Stimulated activated CD4-positive, alpha-beta T cell treated with anti-CD3 and anti-CD28 coated beads, Interleukin-15, amount 100 ng/mL, for 1 hour (primary cell): ENCODE data around the gene FAM120A.
"Not testable (repeated sequence)": the region's sequence is repeated elsewhere in the genome, so short reads cannot be mapped to it uniquely, and the experiment has no call there.

Experiments
- DNase-seq, 2 donors: peaks; one replicate each; pipeline ENCODE4 v3.0.0-alpha.2; 2020; ENCODE audit warnings: low read depth in 1 of 2, low spot score in 1 of 2

Gene FAM120A, protein sequence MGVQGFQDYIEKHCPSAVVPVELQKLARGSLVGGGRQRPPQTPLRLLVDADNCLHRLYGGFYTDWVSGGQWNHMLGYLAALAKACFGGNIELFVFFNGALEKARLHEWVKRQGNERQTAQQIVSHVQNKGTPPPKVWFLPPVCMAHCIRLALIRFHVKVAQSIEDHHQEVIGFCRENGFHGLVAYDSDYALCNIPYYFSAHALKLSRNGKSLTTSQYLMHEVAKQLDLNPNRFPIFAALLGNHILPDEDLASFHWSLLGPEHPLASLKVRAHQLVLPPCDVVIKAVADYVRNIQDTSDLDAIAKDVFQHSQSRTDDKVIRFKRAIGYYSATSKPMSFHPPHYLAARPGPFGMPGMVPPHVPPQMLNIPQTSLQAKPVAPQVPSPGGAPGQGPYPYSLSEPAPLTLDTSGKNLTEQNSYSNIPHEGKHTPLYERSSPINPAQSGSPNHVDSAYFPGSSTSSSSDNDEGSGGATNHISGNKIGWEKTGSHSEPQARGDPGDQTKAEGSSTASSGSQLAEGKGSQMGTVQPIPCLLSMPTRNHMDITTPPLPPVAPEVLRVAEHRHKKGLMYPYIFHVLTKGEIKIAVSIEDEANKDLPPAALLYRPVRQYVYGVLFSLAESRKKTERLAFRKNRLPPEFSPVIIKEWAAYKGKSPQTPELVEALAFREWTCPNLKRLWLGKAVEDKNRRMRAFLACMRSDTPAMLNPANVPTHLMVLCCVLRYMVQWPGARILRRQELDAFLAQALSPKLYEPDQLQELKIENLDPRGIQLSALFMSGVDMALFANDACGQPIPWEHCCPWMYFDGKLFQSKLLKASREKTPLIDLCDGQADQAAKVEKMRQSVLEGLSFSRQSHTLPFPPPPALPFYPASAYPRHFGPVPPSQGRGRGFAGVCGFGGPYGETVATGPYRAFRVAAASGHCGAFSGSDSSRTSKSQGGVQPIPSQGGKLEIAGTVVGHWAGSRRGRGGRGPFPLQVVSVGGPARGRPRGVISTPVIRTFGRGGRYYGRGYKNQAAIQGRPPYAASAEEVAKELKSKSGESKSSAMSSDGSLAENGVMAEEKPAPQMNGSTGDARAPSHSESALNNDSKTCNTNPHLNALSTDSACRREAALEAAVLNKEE

GRCh38 chr9:93450945-93451815 lies at the start of gene FAM120A:
Gene FAM120A, plus strand, starts transcription at chr9:93451685. Its CDS starts 231 bp downstream, at chr9:93451916.
- peak; percentile 57 to 66 for DNase-seq

GRCh38 chr9:93406371-93406770 lies 45.1 kb upstream of the FAM120A start:
- no peak for DNase-seq

DNA sequence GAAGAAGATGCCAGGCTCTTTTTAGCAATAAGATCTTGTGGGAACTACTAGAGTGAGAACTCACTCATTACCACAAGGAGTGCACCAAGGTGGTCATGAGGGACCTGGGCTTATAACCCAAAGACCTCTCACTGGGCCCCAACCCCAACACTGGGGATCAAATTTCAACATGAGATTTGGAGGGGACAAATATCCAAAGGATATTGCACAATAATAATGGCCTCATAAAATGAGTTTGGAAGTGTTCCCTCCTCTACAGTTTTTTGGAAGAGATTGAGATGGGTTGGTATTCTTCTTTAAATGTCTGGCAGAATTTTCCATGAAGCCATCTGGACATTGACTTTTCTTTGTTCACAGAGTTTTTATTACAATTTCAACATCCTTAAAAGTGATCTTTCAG lies 38.0 kb upstream of the FAM120A start:
- no peak for DNase-seq

DNA sequence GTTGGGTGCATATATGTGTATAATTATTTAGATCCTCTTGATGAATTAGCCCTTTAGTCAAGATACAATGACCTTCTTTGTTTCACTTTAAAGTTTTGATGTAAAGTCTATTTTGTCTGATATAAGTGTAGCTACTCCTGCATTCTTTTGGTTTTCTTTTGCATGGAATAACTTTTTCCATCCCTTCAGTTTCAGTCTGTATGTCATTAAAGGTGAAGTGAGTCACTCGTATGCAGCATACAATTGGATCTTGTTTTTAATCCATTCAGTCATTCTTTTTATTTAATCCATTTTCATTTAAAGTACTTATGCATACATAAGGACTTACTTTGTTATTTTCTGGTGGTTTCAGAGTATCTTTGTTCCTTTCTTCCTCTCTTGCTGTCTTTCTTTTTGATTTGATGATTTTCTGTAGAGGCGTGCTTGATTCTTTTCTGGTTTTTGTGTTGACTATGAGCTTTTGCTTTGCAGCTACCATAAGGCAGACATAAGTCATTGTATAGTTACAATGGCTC lies 36.3 kb upstream of the FAM120A start:
- DNase-seq: no peak

DNA sequence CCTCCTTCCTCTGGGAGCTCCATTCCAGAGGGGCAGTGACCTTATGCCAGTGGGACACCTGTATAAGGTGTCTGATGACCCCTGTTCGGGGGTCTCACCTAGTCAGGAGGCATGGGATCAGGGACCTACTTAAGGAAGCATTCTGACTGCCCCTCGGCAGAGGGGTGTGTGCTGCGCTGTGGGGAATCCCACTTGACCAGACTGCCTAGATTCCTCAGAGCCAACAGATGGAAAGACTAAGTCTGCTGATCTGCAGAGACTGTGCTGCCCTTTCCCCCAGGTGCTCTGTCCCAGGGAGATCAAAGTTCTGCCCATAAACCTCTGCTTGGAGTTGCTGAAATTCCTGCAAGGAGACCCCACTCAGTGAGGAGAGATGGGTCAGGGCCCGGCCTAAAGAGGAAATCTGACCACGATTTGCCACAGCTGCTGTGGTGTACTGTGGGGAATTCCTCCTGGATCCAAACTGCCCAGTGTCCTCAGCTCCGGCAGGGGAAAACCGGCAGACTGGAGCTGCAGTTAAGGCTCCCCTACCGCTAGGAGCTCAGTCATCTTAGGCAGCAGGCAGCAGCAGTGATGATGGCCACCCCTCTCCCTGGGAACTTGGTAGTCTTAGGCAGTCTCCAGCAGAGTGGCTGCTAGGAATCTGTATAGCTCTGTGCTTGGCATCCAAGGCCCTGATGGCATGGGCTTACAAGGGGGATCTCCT lies 34.8 kb upstream of the FAM120A start:
- DNase-seq: no peak

- DNase-seq: no peak
Observed at GRCh38 chr9:93417538-93417937, 33.9 kb upstream of the FAM120A start.

GRCh38 chr9:93419023-93419422 lies 32.5 kb upstream of the FAM120A start:
- no peak for DNase-seq

GRCh38 chr9:93422977-93423616 lies 28.4 kb upstream of the FAM120A start:
- DNase-seq: no peak

DNA sequence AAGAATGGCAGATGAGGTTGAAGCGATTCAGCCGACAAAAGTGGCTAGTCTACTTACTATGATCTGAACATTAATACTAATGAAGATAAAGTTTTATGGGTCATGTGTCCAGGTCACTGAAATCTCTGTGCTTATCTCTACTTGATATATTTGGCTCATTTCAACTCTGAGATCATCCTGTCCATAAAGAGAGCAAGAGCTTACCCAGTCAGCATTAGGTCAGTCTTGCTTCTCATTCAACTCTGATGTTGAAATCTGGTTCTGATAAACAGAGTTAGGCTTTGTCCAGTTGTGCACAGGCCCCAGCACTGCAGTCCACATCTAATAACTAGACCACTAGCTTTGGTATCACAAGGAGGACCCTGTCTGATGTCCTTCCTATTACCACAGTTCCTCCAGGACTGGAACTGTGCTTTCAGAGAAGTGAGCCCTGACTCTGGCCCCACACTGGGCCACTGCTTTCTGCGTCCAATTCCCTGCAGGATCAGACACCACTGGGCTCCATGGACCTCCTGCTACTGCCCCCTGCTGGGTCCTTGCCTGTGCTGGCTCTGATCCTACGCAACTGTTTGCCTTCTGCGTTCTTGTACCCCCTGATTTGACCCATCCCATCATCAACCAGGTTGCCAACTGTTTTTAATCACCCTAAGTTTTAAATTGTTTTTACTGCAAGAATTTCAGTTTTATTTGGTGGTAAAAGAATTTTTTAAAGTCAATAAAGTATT lies 23.7 kb upstream of the FAM120A start:
- no peak for DNase-seq

DNA sequence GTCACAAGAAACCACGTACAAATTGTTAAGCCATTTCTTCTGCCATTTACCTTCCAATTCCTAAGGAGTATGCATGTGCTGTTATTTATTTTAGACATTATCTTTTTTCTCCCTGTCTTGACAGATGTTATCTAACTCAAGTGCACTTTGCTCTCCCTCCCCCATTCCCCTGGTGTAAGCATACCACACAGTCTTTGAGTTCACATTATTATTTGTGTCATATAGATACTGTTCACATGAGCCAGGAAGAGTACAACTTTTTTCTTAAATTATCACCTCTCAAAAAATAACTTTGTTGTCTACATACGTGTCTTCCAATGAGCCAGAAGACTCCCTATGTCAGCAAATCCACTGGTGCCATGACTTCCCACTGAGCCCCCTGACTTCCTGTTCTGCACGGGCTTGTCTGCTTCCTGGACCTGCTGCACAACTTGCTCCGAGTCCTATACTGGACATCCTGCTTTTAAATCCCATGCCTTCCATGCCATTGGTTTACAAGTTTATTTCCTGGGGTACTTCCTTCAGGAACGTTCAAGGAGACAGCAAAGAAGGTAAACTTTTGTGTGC lies 19.9 kb upstream of the FAM120A start:
- DNase-seq: no peak

DNA sequence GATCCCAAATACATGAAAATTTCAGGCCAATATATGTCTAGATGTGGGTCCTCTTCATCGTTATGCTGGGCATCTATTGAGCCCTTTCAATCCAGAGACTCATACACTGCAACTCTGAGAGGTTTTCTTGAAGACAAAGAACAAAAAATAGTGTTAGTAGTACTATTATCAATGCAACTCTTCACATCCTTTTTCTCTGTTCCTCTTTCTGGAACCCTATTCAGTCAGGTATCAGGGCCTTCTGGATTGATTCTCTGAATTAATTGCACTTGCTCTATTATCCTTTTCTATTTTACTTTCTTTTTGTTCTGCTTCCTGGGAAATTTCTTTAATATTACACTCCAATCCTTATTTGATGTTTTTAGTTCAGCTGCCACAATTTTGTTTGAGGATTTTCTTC lies 18.5 kb upstream of the FAM120A start:
- DNase-seq: no peak

DNA sequence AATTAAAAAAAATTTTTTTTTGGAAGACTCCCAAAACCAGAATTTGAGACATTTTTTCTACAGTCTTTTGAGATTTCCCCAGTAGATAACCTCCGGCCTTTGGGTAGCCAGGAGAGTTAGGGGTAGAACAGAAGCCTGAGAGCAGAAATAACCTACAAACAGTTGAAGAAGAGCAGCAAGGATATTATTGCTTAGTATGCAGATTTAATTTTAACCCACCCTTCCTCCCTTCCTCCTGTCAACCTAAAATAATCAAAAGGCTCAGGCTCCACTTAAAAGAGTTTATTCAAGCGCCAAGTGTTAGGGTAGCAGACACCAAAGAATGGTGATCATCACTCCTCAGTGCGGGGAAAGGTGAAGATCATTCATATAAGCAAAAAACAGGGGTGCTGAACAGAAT lies 17.4 kb upstream of the FAM120A start:
- DNase-seq: no peak

- no peak for DNase-seq
Observed at GRCh38 chr9:93435386-93435785, 16.1 kb upstream of the FAM120A start.

DNA sequence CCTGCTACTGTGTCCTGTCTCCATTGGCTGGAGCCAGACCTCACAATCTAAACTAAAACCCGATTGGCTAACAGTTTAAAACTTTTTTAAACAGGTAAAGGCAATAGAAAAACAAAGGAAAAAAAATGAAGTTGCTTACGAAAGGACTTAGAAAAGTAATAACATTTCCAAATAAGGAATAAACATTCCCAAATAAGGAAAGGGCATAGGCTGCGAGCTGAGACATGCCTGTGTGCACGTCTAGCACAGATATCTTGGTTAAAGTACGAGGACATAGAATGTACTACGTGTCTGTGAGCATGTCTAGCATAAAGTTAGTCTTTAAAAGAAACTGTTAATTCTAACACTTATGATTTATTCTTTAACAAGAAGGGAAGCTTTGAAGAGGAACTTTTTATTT lies 15.3 kb upstream of the FAM120A start:
- DNase-seq: no peak

- DNase-seq: no peak
Observed at GRCh38 chr9:93436655-93437407, 14.7 kb upstream of the FAM120A start.

DNA sequence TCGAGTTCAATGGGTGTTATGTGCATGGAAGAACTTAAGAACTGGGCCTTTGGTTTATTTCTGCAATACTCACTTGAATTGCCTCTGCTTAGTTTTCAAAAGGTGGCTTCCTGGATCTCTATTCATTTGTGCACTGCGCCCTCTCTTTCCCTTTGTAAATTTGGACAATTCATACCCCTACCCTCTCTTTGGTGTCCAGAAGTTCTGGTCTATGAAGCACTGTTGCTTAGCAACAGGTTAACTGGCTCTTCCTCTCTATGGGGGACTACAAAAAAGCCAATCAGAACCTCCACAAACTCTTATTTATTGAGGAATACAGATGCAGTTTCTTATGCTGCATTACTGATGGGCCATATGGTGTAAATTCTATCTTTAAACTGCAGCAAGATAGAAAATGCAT lies 13.5 kb upstream of the FAM120A start:
- no peak for DNase-seq

DNA sequence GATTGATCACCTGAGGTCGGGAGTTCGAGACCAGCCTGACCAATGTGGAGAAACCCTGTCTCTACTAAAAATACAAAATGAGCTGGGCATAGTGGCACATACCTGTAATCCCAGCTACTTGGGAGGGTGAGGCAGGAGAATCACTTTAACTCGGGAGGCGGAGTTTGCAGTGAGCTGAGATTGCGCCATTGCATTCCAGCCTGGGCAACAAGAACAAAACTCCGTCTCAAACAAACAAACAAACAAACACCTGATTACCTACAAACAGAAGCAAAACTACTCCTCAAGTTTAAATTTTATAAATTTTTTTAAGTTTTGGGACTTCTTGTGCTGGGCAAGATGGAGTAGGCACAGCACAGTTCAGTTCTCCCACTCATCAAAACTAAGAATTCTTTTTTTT lies 12.2 kb upstream of the FAM120A start:
- DNase-seq: not testable (repeated sequence)
